IMR-90 (cell line): ENCODE data around the gene INTS15.

ENCODE experiments used
- CEBPB ChIP-seq: IDR thresholded peaks from 2 replicates; pipeline ENCODE4 v1.6.1; 2012; ENCODE audit warnings: low read depth, low read length, improper control_type of control experiment
- CTCF ChIP-seq: conservative IDR thresholded peaks from 2 replicates; pipeline ENCODE4 v1.5.1; 2012; ENCODE audit warnings: mild to moderate bottlenecking, low read depth, low read length, improper control_type of control experiment
- ELK1 ChIP-seq: fragments of 150-350 bp; IDR thresholded peaks from 2 replicates; pipeline ENCODE4 v1.6.1; 2016; ENCODE audit warnings: low read depth, mild to moderate bottlenecking, low read length, moderate library complexity, borderline replicate concordance
- MAFK ChIP-seq: IDR thresholded peaks from 2 replicates; pipeline ENCODE4 v1.6.1; 2012; ENCODE audit warnings: low read depth, low read length, improper control_type of control experiment
- MXI1 ChIP-seq: IDR thresholded peaks from 2 replicates; pipeline ENCODE4 v1.6.1; 2012; ENCODE audit warnings: low read depth, mild to moderate bottlenecking, low read length, moderate library complexity, borderline replicate concordance
- POLR2A ChIP-seq: IDR thresholded peaks from 2 replicates; pipeline ENCODE4 v1.6.1; 2012; ENCODE audit warnings: mild to moderate bottlenecking, low read depth, low read length
- RAD21 ChIP-seq: IDR thresholded peaks from 2 replicates; pipeline ENCODE4 v1.6.1; 2012; ENCODE audit warnings: low read length, improper control_type of control experiment
- RFX5 ChIP-seq: IDR thresholded peaks from 2 replicates; pipeline ENCODE4 v1.8.0; 2012; ENCODE audit warnings: low read depth, mild to moderate bottlenecking, low read length, moderate library complexity
- SMC3 ChIP-seq: fragments of 150-350 bp; IDR thresholded peaks from 2 replicates; pipeline ENCODE4 v1.6.1; 2016; ENCODE audit warnings: low read depth, mild to moderate bottlenecking, antibody characterized with exemption, low read length, moderate library complexity
- USF2 ChIP-seq: fragments of 150-350 bp; IDR thresholded peaks from 2 replicates; pipeline ENCODE4 v1.6.1; 2017; ENCODE audit warnings: mild to moderate bottlenecking, antibody characterized with exemption, low read length, low read depth

GRCh38 chr7:6654113-6654841 is 64.5 kb downstream of the INTS15 start:
- no peak for TF ChIP-seq CTCF
- no peak for TF ChIP-seq CEBPB
- no peak for TF ChIP-seq POLR2A
- TF ChIP-seq RAD21 = no peak
- no peak for TF ChIP-seq USF2
- no peak for TF ChIP-seq RFX5
- no peak for TF ChIP-seq ELK1
- no peak for TF ChIP-seq MAFK
- no peak for TF ChIP-seq MXI1
- TF ChIP-seq SMC3 = no peak
